Measurements from ENCODE around the gene CYB561D2.
"Not testable (repeated sequence)": the region's sequence is repeated elsewhere in the genome, so short reads cannot be mapped to it uniquely, and the experiment has no call there.

Gene CYB561D2

GRCh38 chr3:50350527-50351322, at the start of gene CYB561D2, which contains the start of gene NPRL2:
Gene CYB561D2, plus strand, starts transcription at chr3:50350862. Its CDS starts 572 bp downstream, at chr3:50351434.
Gene NPRL2, minus strand, starts transcription at chr3:50350775. Its CDS starts 123 bp downstream, at chr3:50350652.
- Histone ChIP-seq H3K4me3 (ENCODE audit: low read depth, low read length) (peak within 1 kb of the TSS; percentile 93), H3K36me3 (ENCODE audit: control insufficient read depth, insufficient read depth, low read length) (peaks cover 36% of the 10 kb centered on the region), H3K9me3 (ENCODE audit: control insufficient read depth, insufficient read depth, low read depth, low read length) (no peaks in the 10 kb centered on the region), H3K9ac (ENCODE audit: low read length) (peak within 1 kb of the TSS; percentile 88), H3K27me3 (ENCODE audit: control insufficient read depth, insufficient read depth, low read length) (peaks cover 3% of the 10 kb centered on the region; the same call in 1 of the 2 replicates), H3K4me1 (ENCODE audit: control insufficient read depth, insufficient read depth, low read length) (peaks cover 14% of the 10 kb centered on the region), H3K27ac (ENCODE audit: low read depth, low read length) (peak within 1 kb of the TSS; percentile 30; the same call in 1 of the 2 replicates)

- H3K27ac ChIP-seq (ENCODE audit: low read depth, low read length), result no peak overlapping the region
- peaks cover 28% of the 10 kb centered on the region for H3K4me1 ChIP-seq (ENCODE audit: control insufficient read depth, insufficient read depth, low read length)
- peak overlapping the region; percentile 2; the same call in 1 of the 2 replicates for H3K4me3 ChIP-seq (ENCODE audit: low read depth, low read length)
- H3K27me3 ChIP-seq (ENCODE audit: control insufficient read depth, insufficient read depth, low read length), result no peaks in the 10 kb centered on the region
- peaks cover 1% of the 10 kb centered on the region; the same call in 1 of the 2 replicates for H3K36me3 ChIP-seq (ENCODE audit: control insufficient read depth, insufficient read depth, low read length)
- H3K9me3 ChIP-seq (ENCODE audit: control insufficient read depth, insufficient read depth, low read depth, low read length), result peaks cover 15% of the 10 kb centered on the region
- no peak overlapping the region for H3K9ac ChIP-seq (ENCODE audit: low read length)
These were observed 48.3 kb upstream of the CYB561D2 start for GRCh38 chr3:50302095-50303012.

GRCh38 chr3:50303013-50303815, 47.4 kb upstream of the CYB561D2 start, which contains the start of gene HYAL1:
Gene HYAL1, minus strand, starts transcription at chr3:50303574. Its CDS starts 618 bp downstream, at chr3:50302956.
- Histone ChIP-seq H3K36me3 (ENCODE audit: control insufficient read depth, insufficient read depth, low read length) (no peaks in the 10 kb centered on the region), H3K9me3 (ENCODE audit: control insufficient read depth, insufficient read depth, low read depth, low read length) (peaks cover 19% of the 10 kb centered on the region), H3K27me3 (ENCODE audit: control insufficient read depth, insufficient read depth, low read length) (no peaks in the 10 kb centered on the region), H3K4me3 (ENCODE audit: low read depth, low read length) (peak within 1 kb of the TSS; percentile 30), H3K4me1 (ENCODE audit: control insufficient read depth, insufficient read depth, low read length) (peaks cover 26% of the 10 kb centered on the region), H3K9ac (ENCODE audit: low read length) (peak within 1 kb of the TSS; percentile 37), H3K27ac (ENCODE audit: low read depth, low read length) (no peak within 1 kb of the TSS)

- no peak overlapping the region for H3K9ac ChIP-seq (ENCODE audit: low read length)
- peaks cover 29% of the 10 kb centered on the region for H3K9me3 ChIP-seq (ENCODE audit: control insufficient read depth, insufficient read depth, low read depth, low read length)
- peaks cover 21% of the 10 kb centered on the region for H3K4me1 ChIP-seq (ENCODE audit: control insufficient read depth, insufficient read depth, low read length)
- H3K36me3 ChIP-seq (ENCODE audit: control insufficient read depth, insufficient read depth, low read length), result no peaks in the 10 kb centered on the region
- no peak overlapping the region for H3K27ac ChIP-seq (ENCODE audit: low read depth, low read length)
- H3K27me3 ChIP-seq (ENCODE audit: control insufficient read depth, insufficient read depth, low read length), result no peaks in the 10 kb centered on the region
- H3K4me3 ChIP-seq (ENCODE audit: low read depth, low read length), result no peak overlapping the region
These were observed 46.1 kb upstream of the CYB561D2 start for GRCh38 chr3:50304601-50305000.

- not testable (repeated sequence) for H3K4me3 ChIP-seq (ENCODE audit: low read depth, low read length); H3K9ac ChIP-seq (ENCODE audit: low read length); H3K27ac ChIP-seq (ENCODE audit: low read depth, low read length); H3K27me3 ChIP-seq (ENCODE audit: control insufficient read depth, insufficient read depth, low read length); H3K4me1 ChIP-seq (ENCODE audit: control insufficient read depth, insufficient read depth, low read length)
- Histone ChIP-seq H3K9me3 (ENCODE audit: control insufficient read depth, insufficient read depth, low read depth, low read length) (peaks cover 19% of the 10 kb centered on the region), H3K36me3 (ENCODE audit: control insufficient read depth, insufficient read depth, low read length) (peaks cover 16% of the 10 kb centered on the region)
These were observed 38.6 kb upstream of the CYB561D2 start for GRCh38 chr3:50312041-50312440.

- Histone ChIP-seq H3K27me3 (ENCODE audit: control insufficient read depth, insufficient read depth, low read length) (no peaks in the 10 kb centered on the region), H3K27ac (ENCODE audit: low read depth, low read length) (no peak overlapping the region), H3K4me3 (ENCODE audit: low read depth, low read length) (no peak overlapping the region), H3K36me3 (ENCODE audit: control insufficient read depth, insufficient read depth, low read length) (peaks cover 37% of the 10 kb centered on the region), H3K9me3 (ENCODE audit: control insufficient read depth, insufficient read depth, low read depth, low read length) (peaks cover 7% of the 10 kb centered on the region), H3K9ac (ENCODE audit: low read length) (no peak overlapping the region), H3K4me1 (ENCODE audit: control insufficient read depth, insufficient read depth, low read length) (peaks cover 9% of the 10 kb centered on the region; the same call in 1 of the 2 replicates)
These were observed 36.3 kb upstream of the CYB561D2 start for GRCh38 chr3:50314342-50314741.

GRCh38 chr3:50314816-50315215, 35.8 kb upstream of the CYB561D2 start:
- peaks cover 13% of the 10 kb centered on the region; the same call in 1 of the 2 replicates for H3K4me1 ChIP-seq (ENCODE audit: control insufficient read depth, insufficient read depth, low read length)
- H3K9ac ChIP-seq (ENCODE audit: low read length), result no peak overlapping the region
- H3K4me3 ChIP-seq (ENCODE audit: low read depth, low read length), result no peak overlapping the region
- H3K36me3 ChIP-seq (ENCODE audit: control insufficient read depth, insufficient read depth, low read length), result peaks cover 42% of the 10 kb centered on the region
- H3K27me3 ChIP-seq (ENCODE audit: control insufficient read depth, insufficient read depth, low read length), result no peaks in the 10 kb centered on the region
- no peak overlapping the region for H3K27ac ChIP-seq (ENCODE audit: low read depth, low read length)
- peaks cover 2% of the 10 kb centered on the region; the same call in 1 of the 2 replicates for H3K9me3 ChIP-seq (ENCODE audit: control insufficient read depth, insufficient read depth, low read depth, low read length)

- Histone ChIP-seq H3K27ac (ENCODE audit: low read depth, low read length) (no peak overlapping the region), H3K9me3 (ENCODE audit: control insufficient read depth, insufficient read depth, low read depth, low read length) (no peaks in the 10 kb centered on the region), H3K4me1 (ENCODE audit: control insufficient read depth, insufficient read depth, low read length) (peaks cover 22% of the 10 kb centered on the region), H3K27me3 (ENCODE audit: control insufficient read depth, insufficient read depth, low read length) (no peaks in the 10 kb centered on the region), H3K36me3 (ENCODE audit: control insufficient read depth, insufficient read depth, low read length) (peaks cover 46% of the 10 kb centered on the region), H3K9ac (ENCODE audit: low read length) (no peak overlapping the region), H3K4me3 (ENCODE audit: low read depth, low read length) (0 out of 2 replicates have a peak overlapping the region, but pooled peaks have one; percentile 9)
These were observed 33.9 kb upstream of the CYB561D2 start for GRCh38 chr3:50316657-50317242.

- H3K9me3 ChIP-seq (ENCODE audit: control insufficient read depth, insufficient read depth, low read depth, low read length), result no peaks in the 10 kb centered on the region
- peaks cover 46% of the 10 kb centered on the region for H3K36me3 ChIP-seq (ENCODE audit: control insufficient read depth, insufficient read depth, low read length)
- peaks cover 22% of the 10 kb centered on the region for H3K4me1 ChIP-seq (ENCODE audit: control insufficient read depth, insufficient read depth, low read length)
- H3K27ac ChIP-seq (ENCODE audit: low read depth, low read length), result no peak overlapping the region
- H3K9ac ChIP-seq (ENCODE audit: low read length), result no peak overlapping the region
- no peaks in the 10 kb centered on the region for H3K27me3 ChIP-seq (ENCODE audit: control insufficient read depth, insufficient read depth, low read length)
- 0 out of 2 replicates have a peak overlapping the region, but pooled peaks have one; percentile 9 for H3K4me3 ChIP-seq (ENCODE audit: low read depth, low read length)
These were observed 33.4 kb upstream of the CYB561D2 start for GRCh38 chr3:50317300-50317699.

- H3K27ac ChIP-seq (ENCODE audit: low read depth, low read length), result no peak overlapping the region
These were observed 32.5 kb upstream of the CYB561D2 start for GRCh38 chr3:50318163-50318562.

More at GRCh38 chr3:50318163-50318562, 32.5 kb upstream of the CYB561D2 start:
- Histone ChIP-seq H3K4me3 (ENCODE audit: low read depth, low read length) (no peak overlapping the region), H3K36me3 (ENCODE audit: control insufficient read depth, insufficient read depth, low read length) (peaks cover 46% of the 10 kb centered on the region), H3K9me3 (ENCODE audit: control insufficient read depth, insufficient read depth, low read depth, low read length) (no peaks in the 10 kb centered on the region), H3K9ac (ENCODE audit: low read length) (no peak overlapping the region), H3K27me3 (ENCODE audit: control insufficient read depth, insufficient read depth, low read length) (no peaks in the 10 kb centered on the region), H3K4me1 (ENCODE audit: control insufficient read depth, insufficient read depth, low read length) (peaks cover 30% of the 10 kb centered on the region)

Data from HUES6 (cell line).